GM12878 (cell line): ENCODE results near the gene EXOC3L1. TPM values are rescaled to one million over a fixed set of nuclear protein-coding genes. Genes with fewer than 3 reads are reported as not detected.
A peak's percentile ranks its signal among the peaks of the same experiment; 100 is the strongest.

Experiments
- ATAC-seq: fragments of 200-7000 bp; cut with Tn5 transposase; 3 replicates; pipeline ENCODE4 v1.9.1; 2020; ENCODE audit warnings: mild to moderate bottlenecking, moderate library complexity
- BruUV-seq: library from RNA; stranded (reverse); fragments of 400-500 nt; replicated peaks from 2 replicates; lab custom pipeline; 2021; lab: Mats Ljungman, UMichigan
- CTCF ChIA-PET: fragments of 300-600 bp; sonication (Branson Sonifier 250); formaldehyde crosslinking; extraction: SDS; loops from one replicate; lab custom pipeline; 2021; ENCODE audit warnings: inconsistent platforms; lab: Yijun Ruan, JAX
- POLR2A ChIA-PET: fragments of 350-600 bp; formaldehyde crosslinking; extraction: SDS; loops from one replicate; lab custom pipeline; 2021; ENCODE audit warnings: inconsistent platforms; lab: Charles Lee
- RAD21 ChIA-PET: fragments of 300-600 bp; sonication (Branson Sonifier 250); formaldehyde crosslinking; loops from one replicate; lab custom pipeline; 2023; ENCODE audit warnings: antibody characterized with exemption; ENCODE audit not compliant: unreplicated experiment; lab: Charles Lee
- SMC1A ChIA-PET: fragments of 300-600 bp; sonication (Branson Sonifier 250); formaldehyde crosslinking; loops from one replicate; lab custom pipeline; 2023; ENCODE audit not compliant: unreplicated experiment, uncharacterized antibody; lab: Charles Lee
- DNase-seq: peaks from one replicate; pipeline ENCODE4 v3.0.0-alpha.2; 2011; ENCODE audit warnings: low read depth, low spot score
- FAIRE-seq: peaks from 3 replicates; lab custom pipeline; 2011; peaks lifted over from hg19 to GRCh38; lab: Jason Lieb, UNC
- H2AFZ ChIP-seq: 2 replicates; pipeline ENCODE4 v1.6.0; 2011; ENCODE audit warnings: low read depth, low read length, control low read depth; ENCODE audit not compliant: control insufficient read depth
- H3K27ac ChIP-seq: 2 replicates; pipeline ENCODE4 v1.5.1; 2011; ENCODE audit warnings: control low read depth; ENCODE audit not compliant: control insufficient read depth, insufficient read depth
- H3K27me3 ChIP-seq, 2 experiments: replicated peaks in 1 of 2; 2 replicates each; pipeline versions ENCODE4 v1.6.0 to v1.6.1; 2011; ENCODE audit warnings: low read length in 1 of 2; ENCODE audit not compliant: control insufficient read depth in 2 of 2, insufficient read depth in 2 of 2
- H3K36me3 ChIP-seq, 2 experiments: 2 replicates each; pipeline ENCODE4 v1.5.1; 2011; ENCODE audit warnings: low read length in 1 of 2; ENCODE audit not compliant: control insufficient read depth in 2 of 2, insufficient read depth in 2 of 2
- H3K4me1 ChIP-seq: 2 replicates; pipeline ENCODE4 v1.6.1; 2011; ENCODE audit warnings: mild to moderate bottlenecking, low read length, moderate library complexity, mixed read lengths; ENCODE audit not compliant: control insufficient read depth, insufficient read depth
- H3K4me2 ChIP-seq: 2 replicates; pipeline ENCODE4 v1.6.0; 2011; ENCODE audit warnings: control low read depth; ENCODE audit not compliant: control insufficient read depth, insufficient read depth
- H3K4me3 ChIP-seq: fragments of 200-600 bp; sonication (generic); 2 replicates; pipeline ENCODE4 v1.5.1; 2016
- H3K79me2 ChIP-seq: 2 replicates; pipeline ENCODE4 v1.6.0; 2011; ENCODE audit warnings: low read length; ENCODE audit not compliant: control insufficient read depth, insufficient read depth
- H3K9ac ChIP-seq: 2 replicates; pipeline ENCODE4 v1.8.0; 2011; ENCODE audit warnings: low read length, control low read depth, mixed read lengths; ENCODE audit not compliant: control insufficient read depth, insufficient read depth
- H3K9me3 ChIP-seq: replicated peaks from 3 replicates; pipeline ENCODE4 v1.5.1; 2011; ENCODE audit warnings: mild to moderate bottlenecking, low read length; ENCODE audit not compliant: control insufficient read depth, insufficient read depth
- H4K20me1 ChIP-seq: 2 replicates; pipeline ENCODE4 v1.6.0; 2011; ENCODE audit not compliant: control insufficient read depth, insufficient read depth
- BACH1 ChIP-seq: fragments of 450-650 bp; IDR thresholded peaks from 2 replicates; pipeline ENCODE4 v1.6.1; 2017; ENCODE audit warnings: mild to moderate bottlenecking, borderline replicate concordance
- BHLHE40 ChIP-seq, 2 experiments: fragments of 450-650 bp in 1 of 2; IDR thresholded peaks; 2 replicates each; pipeline ENCODE4 v1.6.1; 2011 to 2017; ENCODE audit warnings: low read depth in 2 of 2, borderline replicate concordance in 1 of 2, improper control_type of control experiment in 1 of 2, low read length in 1 of 2, mild to moderate bottlenecking in 1 of 2
- GATAD2B ChIP-seq: fragments of 450-650 bp; conservative IDR thresholded peaks from 2 replicates; pipeline ENCODE4 v1.6.1; 2017; ENCODE audit warnings: low read depth, mild to moderate bottlenecking, moderate library complexity
- MEF2A ChIP-seq: IDR thresholded peaks from 2 replicates; pipeline ENCODE4 v1.6.1; 2011; ENCODE audit warnings: low read depth, mild to moderate bottlenecking, low read length, moderate library complexity; ENCODE audit not compliant: insufficient read depth
- NKRF ChIP-seq: fragments of 450-650 bp; conservative IDR thresholded peaks from 2 replicates; pipeline ENCODE4 v1.6.1; 2017; ENCODE audit warnings: mild to moderate bottlenecking, moderate library complexity
- NRF1 ChIP-seq: conservative IDR thresholded peaks from 2 replicates; pipeline ENCODE4 v1.6.1; 2011; ENCODE audit warnings: mild to moderate bottlenecking, low read depth, low read length, improper control_type of control experiment
- POLR2A ChIP-seq: IDR thresholded peaks from 2 replicates; pipeline ENCODE4 v1.6.1; 2011; ENCODE audit warnings: low read depth, mild to moderate bottlenecking, low read length
- POU2F2 ChIP-seq: IDR thresholded peaks from 3 replicates; pipeline ENCODE4 v1.6.1; 2011; ENCODE audit warnings: low read depth, mild to moderate bottlenecking, low read length, borderline replicate concordance
- RUNX3 ChIP-seq: IDR thresholded peaks from 2 replicates; pipeline ENCODE4 v1.6.1; 2012; ENCODE audit warnings: low read length, inconsistent platforms
- SMARCA5 ChIP-seq: fragments of 450-650 bp; IDR thresholded peaks from 2 replicates; pipeline ENCODE4 v1.6.1; 2017; ENCODE audit warnings: mild to moderate bottlenecking
- SMC3 ChIP-seq: IDR thresholded peaks from 2 replicates; pipeline ENCODE4 v1.6.1; 2011; ENCODE audit warnings: low read length, improper control_type of control experiment, borderline replicate concordance
- SRF ChIP-seq, 2 experiments: IDR thresholded peaks; 2 replicates each; pipeline ENCODE4 v1.6.1; 2011; ENCODE audit warnings: low read depth in 2 of 2, low read length in 2 of 2, mild to moderate bottlenecking in 1 of 2, moderate library complexity in 1 of 2
- TCF12 ChIP-seq: IDR thresholded peaks from 2 replicates; pipeline ENCODE4 v1.6.1; 2011; ENCODE audit warnings: low read depth, mild to moderate bottlenecking, low read length
- TCF3 ChIP-seq: IDR thresholded peaks from 2 replicates; pipeline ENCODE4 v1.6.1; 2012; ENCODE audit warnings: low read depth, mild to moderate bottlenecking, low read length, borderline replicate concordance; ENCODE audit not compliant: insufficient read depth
- YY1 ChIP-seq: IDR thresholded peaks from 2 replicates; pipeline ENCODE4 v1.6.1; 2011; ENCODE audit warnings: low read depth, mild to moderate bottlenecking, low read length
- ZNF207 ChIP-seq: fragments of 450-650 bp; IDR thresholded peaks from 2 replicates; pipeline ENCODE4 v1.6.1; 2014; ENCODE audit warnings: antibody characterized with exemption, mild to moderate bottlenecking, borderline replicate concordance
- ZSCAN29 ChIP-seq: fragments of 450-650 bp; IDR thresholded peaks from 2 replicates; pipeline ENCODE4 v1.6.1; 2017; ENCODE audit warnings: mild to moderate bottlenecking, moderate library complexity
- WGBS: methylation state at CpG from one replicate; pipeline ENCODE4 v1.1.6; 2016; ENCODE audit warnings: low lambda C conversion rate; ENCODE audit not compliant: insufficient replicate concordance, insufficient coverage; ENCODE audit errors: missing lambda C conversion rate; 5-methylcytosine and 5-hydroxymethylcytosine counted together
- in situ Hi-C: fragments of 300-500 bp; cut with MboI; formaldehyde crosslinking; loops from 9 replicates; pipeline ENCODE4 v1.14.3; 2018; ENCODE audit warnings: mixed read lengths
- intact Hi-C: fragments of 100-400 bp; cut with micrococcal nuclease; formaldehyde crosslinking; loops from one replicate; pipeline ENCODE4 v1.14.2; 2022; ENCODE audit not compliant: unreplicated experiment
- polyA plus RNA-seq, 11 experiments: library from polyadenylated mRNA; depleted of rRNA in 4 of 11; unstranded in 6 of 11; stranded (reverse) in 5 of 11; fragments of >200 nt; fragmentation: Nextera tagmentation in 4 of 11; fragmentation: Illumina TruSeq in 1 of 11; extraction: Ambion mirVana in 4 of 11; extraction: Trizol in 1 of 11; gene quantifications; 1 replicate in 1 of 11; 2 replicates in 10 of 11; pipeline versions ENCODE4 v1.2.1 to v1.2.3, GENCODE V29; 2011 to 2016; ENCODE audit warnings: inconsistent platforms in 2 of 11, missing spikeins in 2 of 11, low read depth in 1 of 11
- total RNA-seq, 4 experiments: library from RNA; depleted of rRNA in 3 of 4; stranded (reverse); fragments of >200 nt in 3 of 4; fragmentation: Illumina TruSeq in 1 of 4; extraction: Trizol in 1 of 4; gene quantifications; 2 replicates each; pipeline versions ENCODE4 v1.2.1 to v1.2.3, GENCODE V29; 2013 to 2021
- TF ChIP-seq, protein P1 (sequence below): IDR thresholded peaks from 2 replicates; pipeline ENCODE4 v1.6.1; 2012; ENCODE audit warnings: low read length, inconsistent platforms
- TF ChIP-seq, protein P2 (sequence below): IDR thresholded peaks from 2 replicates; pipeline ENCODE4 v1.6.1; 2011; ENCODE audit warnings: low read depth, mild to moderate bottlenecking, low read length, moderate library complexity, borderline replicate concordance; ENCODE audit errors: extremely low read depth

Gene EXOC3L1
- total and polyA plus RNA-seq, 10 of the 15 experiments (the other 5 are each of a cell fraction or from before 2014, with no cell fraction given) = 0.07 to 0.42 TPM; not detected in 8

DNA sequence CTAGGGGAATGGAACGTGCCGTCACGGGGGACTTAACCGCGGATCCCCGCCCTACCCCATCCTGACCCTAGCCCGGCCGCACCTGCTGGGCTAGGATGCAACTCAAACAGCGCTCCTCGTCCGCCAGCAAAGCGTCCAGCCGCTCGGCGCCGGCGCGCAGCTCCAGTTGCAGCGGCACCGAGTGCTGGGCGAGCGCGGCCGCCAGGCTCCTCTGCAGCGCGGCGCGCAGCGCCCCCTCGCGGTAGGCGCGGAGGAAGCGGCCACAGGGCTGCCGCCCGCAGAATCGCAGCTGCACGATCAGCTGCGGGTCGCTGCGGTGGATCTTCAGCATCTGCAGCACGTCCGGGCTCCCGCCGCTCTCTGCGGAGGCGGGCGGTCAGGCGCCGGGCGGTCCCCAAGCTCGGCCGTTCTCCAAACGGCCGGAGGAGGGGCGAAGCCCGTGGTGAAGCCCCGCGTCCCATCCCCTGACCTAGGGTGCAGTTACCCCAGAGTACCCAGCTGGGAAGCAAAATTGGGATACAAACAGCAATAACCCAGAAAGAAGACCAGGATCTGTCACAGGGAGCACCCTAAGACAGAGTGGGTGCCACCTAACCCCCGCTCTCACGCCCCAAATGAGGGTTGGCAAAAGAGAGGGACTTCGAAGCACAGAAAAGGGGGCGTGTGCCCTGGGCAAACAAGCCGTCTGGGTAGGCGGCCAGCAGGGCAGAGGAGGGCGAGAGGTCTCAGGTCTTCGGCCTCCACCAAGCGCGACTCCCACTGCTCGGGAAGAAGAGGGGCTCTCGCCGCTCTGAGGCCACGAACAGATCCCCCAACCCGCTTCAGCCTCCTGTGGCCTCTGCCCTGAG lies 34.4 kb downstream of the EXOC3L1 start:
- in situ Hi-C loops (loop anchor here (10.0 kb wide), 1 partner anchor 181 kb away; no protein-coding TSS in a partner anchor), intact Hi-C loops (loop anchor here (1.0 to 5.0 kb wide), 4 partner anchors 53 to 507 kb away; partner anchors contain the start of genes ACD and PARD6A)
- Histone ChIP-seq H4K20me1 (peaks cover 10% of the 10 kb centered on the region; the same call in 1 of the 2 replicates), H3K9ac (no peak overlapping the region), H3K27ac (no peak overlapping the region), H3K79me2 (peaks cover 11% of the 10 kb centered on the region), H3K4me3 (peak overlapping the region; percentile 45; the same call in 1 of the 2 replicates), H3K27me3 (no peaks in the 10 kb centered on the region), H3K36me3 (no peaks in the 10 kb centered on the region), H2AFZ (no peak overlapping the region), H3K9me3 (no peaks in the 10 kb centered on the region), H3K4me1 (peaks cover 25% of the 10 kb centered on the region), H3K4me2 (peak overlapping the region; percentile 87)
- SMC1A ChIA-PET = interaction anchor here (0.7 to 2.1 kb wide), 10 partner anchors 15 to 180 kb away, joined by 3 to 18 read pairs (median 6); no protein-coding TSS in a partner anchor
- no TSS peak for BruUV-seq
- DNase-seq (no peak), FAIRE-seq (no peak), ATAC-seq (peak; percentile 52)
- CTCF ChIA-PET = interaction anchor here (0.6 to 10.0 kb wide), 47 partner anchors 11 to 274 kb away, joined by 3 to 98 read pairs (median 5); partner anchors contain the start of genes EXOC3L1, NOL3 and PHAF1
- RAD21 ChIA-PET = interaction anchor here (0.6 to 2.6 kb wide), 32 partner anchors 14 to 204 kb away, joined by 3 to 69 read pairs (median 4); partner anchors contain the start of genes NOL3 and PHAF1
- 24% methylated on average over 54 of the region's 74 CpGs for WGBS
- POLR2A ChIA-PET = interaction anchor here (0.6 to 1.0 kb wide), 4 partner anchors 14 to 138 kb away, joined by 3 to 6 read pairs (median 4); partner anchors contain the start of gene NOL3
- TF ChIP-seq ZNF207 = peak; percentile 40; the same call in 1 of the 2 replicates
- TF ChIP-seq SMC3 = peak; percentile 85
- 0 out of 3 replicates have a peak, but pooled peaks have one; percentile 38 for TF ChIP-seq POU2F2
- 0 out of 2 replicates have a peak, but pooled peaks have one; percentile 62 for TF ChIP-seq TCF3
- TF ChIP-seq NRF1 = no peak
- TF ChIP-seq, protein P1, sequence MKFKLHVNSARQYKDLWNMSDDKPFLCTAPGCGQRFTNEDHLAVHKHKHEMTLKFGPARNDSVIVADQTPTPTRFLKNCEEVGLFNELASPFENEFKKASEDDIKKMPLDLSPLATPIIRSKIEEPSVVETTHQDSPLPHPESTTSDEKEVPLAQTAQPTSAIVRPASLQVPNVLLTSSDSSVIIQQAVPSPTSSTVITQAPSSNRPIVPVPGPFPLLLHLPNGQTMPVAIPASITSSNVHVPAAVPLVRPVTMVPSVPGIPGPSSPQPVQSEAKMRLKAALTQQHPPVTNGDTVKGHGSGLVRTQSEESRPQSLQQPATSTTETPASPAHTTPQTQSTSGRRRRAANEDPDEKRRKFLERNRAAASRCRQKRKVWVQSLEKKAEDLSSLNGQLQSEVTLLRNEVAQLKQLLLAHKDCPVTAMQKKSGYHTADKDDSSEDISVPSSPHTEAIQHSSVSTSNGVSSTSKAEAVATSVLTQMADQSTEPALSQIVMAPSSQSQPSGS = no peak
- no peak for TF ChIP-seq POLR2A
- peak; percentile 70; the same call in 1 of the 2 replicates for TF ChIP-seq ZSCAN29
- TF ChIP-seq, protein P2, sequence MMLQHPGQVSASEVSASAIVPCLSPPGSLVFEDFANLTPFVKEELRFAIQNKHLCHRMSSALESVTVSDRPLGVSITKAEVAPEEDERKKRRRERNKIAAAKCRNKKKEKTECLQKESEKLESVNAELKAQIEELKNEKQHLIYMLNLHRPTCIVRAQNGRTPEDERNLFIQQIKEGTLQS = no peak
- peak; percentile 47 to 82; a peak in 3 of 4 replicates for TF ChIP-seq BHLHE40 (IDR thresholded peaks at IDR 0.05; ENCODE audit: borderline replicate concordance in 1 of 2, low read depth in 2 of 2, low read length in 1 of 2)
- no peak for TF ChIP-seq MEF2A
- TF ChIP-seq BACH1 = 0 out of 2 replicates have a peak, but pooled peaks have one; percentile 25
- peak; percentile 75 for TF ChIP-seq RUNX3
- TF ChIP-seq NKRF = 0 out of 2 replicates have a peak, but pooled peaks have one; percentile 31
- peak; percentile 87 for TF ChIP-seq YY1
- TF ChIP-seq TCF12 = peak; percentile 79; the same call in 1 of the 2 replicates
- peak; percentile 71 for TF ChIP-seq GATAD2B
- 0 out of 4 replicates have a peak, but pooled peaks of 1 of the 2 experiments have one; percentile 4 for TF ChIP-seq SRF (IDR thresholded peaks at IDR 0.05; ENCODE audit: low read depth in 2 of 2, low read length in 2 of 2)
- peak; percentile 92 for TF ChIP-seq SMARCA5
